SK-N-SH (cell line): Measurements from ENCODE around the gene EZH1.

Source experiments
- CTCF ChIP-seq: fragments of 200-600 bp; sonication (generic); IDR thresholded peaks from 2 replicates; pipeline ENCODE4 v1.6.1; 2017; ENCODE audit warnings: antibody characterized with exemption, mild to moderate bottlenecking, moderate library complexity
- EP300 ChIP-seq, 2 experiments: IDR thresholded peaks; 2 replicates each; pipeline versions ENCODE4 v1.4.0 to v1.6.1; 2012; ENCODE audit warnings: borderline replicate concordance in 1 of 2, low read depth in 1 of 2, low read length in 1 of 2
- GABPA ChIP-seq: IDR thresholded peaks from 2 replicates; pipeline ENCODE4 v1.4.0; 2012; ENCODE audit warnings: low read depth, mild to moderate bottlenecking
- YY1 ChIP-seq: IDR thresholded peaks from 2 replicates; pipeline ENCODE4 v1.4.0; 2012; ENCODE audit warnings: low read depth, mild to moderate bottlenecking

- TF ChIP-seq EP300 (IDR thresholded peaks at IDR 0.05; ENCODE audit: borderline replicate concordance in 1 of 2, low read depth in 1 of 2, low read length in 1 of 2) (no peak), YY1 (no peak), GABPA (no peak), CTCF (no peak)
Observed at GRCh38 chr17:42700586-42701289, 44.1 kb downstream of the EZH1 start.
